PFSK-1 (cell line): Measurements from ENCODE around the gene RAD51B.

Experiments
- POLR2AphosphoS5 ChIP-seq: IDR thresholded peaks from 2 replicates; pipeline ENCODE4 v1.6.1; 2012; ENCODE audit warnings: low read depth, mild to moderate bottlenecking, control low read depth, low read length, moderate library complexity
- REST ChIP-seq, 2 experiments: IDR thresholded peaks; 2 replicates each; pipeline versions ENCODE4 v1.6.1 to v1.8.0; 2011 to 2012; ENCODE audit warnings: low read depth in 2 of 2, low read length in 2 of 2, control low read depth in 1 of 2, inconsistent platforms in 1 of 2, mild to moderate bottlenecking in 1 of 2, moderate library complexity in 1 of 2; ENCODE audit not compliant: insufficient read depth in 1 of 2
- SIN3A ChIP-seq: IDR thresholded peaks from 2 replicates; pipeline ENCODE4 v1.6.1; 2012; ENCODE audit warnings: mild to moderate bottlenecking, low read length, moderate library complexity, borderline replicate concordance; ENCODE audit not compliant: insufficient read depth
- TAF1 ChIP-seq: IDR thresholded peaks from 2 replicates; pipeline ENCODE4 v1.6.1; 2012; ENCODE audit warnings: low read length, control low read depth, borderline replicate concordance; ENCODE audit not compliant: insufficient read depth

GRCh38 chr14:67863223-67863622, 43.6 kb downstream of the RAD51B start:
- TF ChIP-seq TAF1 (no peak), REST (IDR thresholded peaks at IDR 0.05; ENCODE audit: insufficient read depth in 1 of 2, low read depth in 2 of 2, low read length in 2 of 2) (no peak), SIN3A (no peak), POLR2AphosphoS5 (no peak)
